ENCODE data around the gene FFAR1. TPM values are rescaled to one million over a fixed set of nuclear protein-coding genes. Genes with fewer than 3 reads are reported as not detected.

The FFAR1 gene
- total and polyA plus RNA-seq, 7 experiments from 2014 or later, result 0.10 to 1.3 (median 0.24) TPM; not detected in 4

DNA sequence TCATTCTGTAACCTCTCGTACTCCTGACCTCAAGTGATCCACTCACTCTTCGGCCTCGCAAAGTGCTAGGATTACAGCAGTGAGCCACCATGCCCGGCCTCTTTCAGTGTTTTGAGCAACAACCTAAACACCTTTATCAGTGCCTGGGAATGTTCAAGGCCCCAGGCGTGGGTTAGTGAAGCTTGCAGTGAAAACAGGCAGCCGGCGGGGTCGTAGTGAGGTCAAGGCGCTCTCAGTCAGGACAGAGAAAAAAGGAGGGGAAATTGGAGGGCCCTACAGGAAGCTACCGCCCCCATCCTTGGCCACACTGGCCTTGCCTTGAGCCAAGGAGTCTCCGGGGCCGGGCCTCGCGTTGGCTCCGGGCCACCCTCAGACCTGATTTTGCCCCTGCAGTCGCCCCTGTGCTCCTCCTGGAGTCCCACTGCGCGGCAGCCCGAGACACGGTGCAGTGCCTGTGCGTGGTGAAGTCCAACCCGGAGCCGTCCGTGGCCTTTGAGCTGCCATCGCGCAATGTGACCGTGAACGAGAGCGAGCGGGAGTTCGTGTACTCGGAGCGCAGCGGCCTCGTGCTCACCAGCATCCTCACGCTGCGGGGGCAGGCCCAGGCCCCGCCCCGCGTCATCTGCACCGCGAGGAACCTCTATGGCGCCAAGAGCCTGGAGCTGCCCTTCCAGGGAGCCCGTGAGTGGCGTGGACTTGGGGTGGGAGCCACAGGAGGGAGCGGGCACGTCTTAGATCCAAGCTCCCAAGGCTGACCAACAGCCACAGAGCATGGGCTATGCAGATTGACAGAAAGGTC, 38.0 kb upstream of the FFAR1 start:
- Histone ChIP-seq H3K27ac (ENCODE audit: low read depth, low read length) (no peak overlapping the region), H3K4me1 (ENCODE audit: control insufficient read depth in 2 of 2, insufficient read depth in 2 of 2, low read length in 2 of 2) (no peaks in the 10 kb centered on the region), H3K4me3 (ENCODE audit: low read length) (no peak overlapping the region), H3K27me3 (ENCODE audit: control insufficient read depth in 2 of 2, insufficient read depth in 2 of 2, low read length in 2 of 2) (no peaks in the 10 kb centered on the region), H3K9me3 (ENCODE audit: control insufficient read depth in 2 of 3, low read length in 3 of 3) (no peaks in the 10 kb centered on the region), H3K36me3 (ENCODE audit: control insufficient read depth in 2 of 3, insufficient read depth in 3 of 3, low read length in 3 of 3) (no peaks in the 10 kb centered on the region)
- no peak for DNase-seq
- Mint-ChIP-seq H3K27me3 (peaks cover 0 to 4% (median 0%) of the 10 kb centered on the region in 5 donors), H3K27ac (no peak overlapping the region), H3K4me1 (peaks cover 0 to 5% (median 0%) of the 10 kb centered on the region in 7 donors), H3K36me3 (no peaks in the 10 kb centered on the region), H3K9me3 (no peaks in the 10 kb centered on the region), H3K4me3 (no peak overlapping the region)
- no peak for ATAC-seq
- intact Hi-C loops (cut with micrococcal nuclease), result no loop called here
- CTCF ChIA-PET, result no interaction called here
- POLR2A ChIA-PET, result no interaction called here

GRCh38 chr19:35310331-35310730, 37.4 kb upstream of the FFAR1 start:
- POLR2A ChIA-PET, result no interaction called here
- no peak overlapping the region for H3K27ac Mint-ChIP-seq

DNA sequence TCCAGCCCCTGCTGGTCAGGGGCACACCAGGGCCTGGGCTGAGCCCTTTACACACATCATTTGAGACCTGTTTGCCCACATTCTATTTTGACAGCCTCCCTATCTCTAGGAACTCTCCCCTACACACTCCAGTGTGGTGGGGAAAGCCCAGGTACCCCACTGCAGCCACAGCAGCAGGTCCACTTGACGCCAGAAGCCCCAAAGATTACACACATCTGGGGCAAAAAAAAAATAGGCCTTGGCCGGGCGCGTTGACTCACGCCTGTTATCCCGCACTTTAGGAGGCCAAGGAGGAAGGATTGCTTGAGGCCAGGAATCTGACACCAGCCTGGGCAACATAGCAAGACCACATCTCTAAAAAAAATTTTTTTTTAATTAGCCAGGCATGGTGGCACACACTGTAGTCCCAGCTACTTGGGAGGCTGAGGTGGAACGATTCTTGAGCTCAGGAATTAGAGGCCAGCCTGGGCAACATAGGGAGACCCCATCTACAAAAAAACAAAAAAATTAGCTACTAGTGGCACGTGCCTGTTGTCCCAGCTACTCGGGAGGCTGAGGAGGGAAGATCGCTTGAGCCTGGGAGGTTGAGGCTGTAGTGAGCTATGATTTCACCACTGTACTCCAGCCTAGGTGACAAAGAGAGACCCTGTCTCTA, 36.8 kb upstream of the FFAR1 start:
- Histone ChIP-seq H3K4me1 (ENCODE audit: control insufficient read depth in 2 of 2, insufficient read depth in 2 of 2, low read length in 2 of 2) (no peaks in the 10 kb centered on the region), H3K27me3 (ENCODE audit: control insufficient read depth in 2 of 2, insufficient read depth in 2 of 2, low read length in 2 of 2) (no peaks in the 10 kb centered on the region), H3K36me3 (ENCODE audit: control insufficient read depth in 2 of 3, insufficient read depth in 3 of 3, low read length in 3 of 3) (no peaks in the 10 kb centered on the region), H3K27ac (ENCODE audit: low read depth, low read length) (no peak overlapping the region), H3K9me3 (ENCODE audit: control insufficient read depth in 2 of 3, low read length in 3 of 3) (no peaks in the 10 kb centered on the region), H3K4me3 (ENCODE audit: low read length) (no peak overlapping the region)
- ChIA-PET POLR2A (no interaction called here), CTCF (no interaction called here)
- Mint-ChIP-seq H3K27ac (no peak overlapping the region), H3K36me3 (no peaks in the 10 kb centered on the region), H3K4me3 (no peak overlapping the region), H3K4me1 (peaks cover 0 to 6% (median 0%) of the 10 kb centered on the region in 7 donors), H3K9me3 (no peaks in the 10 kb centered on the region), H3K27me3 (peaks cover 0 to 4% (median 0%) of the 10 kb centered on the region in 5 donors)
- DNase-seq (no peak), ATAC-seq (no peak)
- intact Hi-C loops (cut with micrococcal nuclease), result no loop called here

More at GRCh38 chr19:35310331-35310730, 37.4 kb upstream of the FFAR1 start:
- Mint-ChIP-seq H3K4me1 (peaks cover 0 to 6% (median 0%) of the 10 kb centered on the region in 7 donors), H3K27me3 (peaks cover 0 to 4% (median 0%) of the 10 kb centered on the region in 5 donors), H3K9me3 (no peaks in the 10 kb centered on the region), H3K4me3 (no peak overlapping the region), H3K36me3 (no peaks in the 10 kb centered on the region)
- H3K27ac ChIP-seq (ENCODE audit: low read depth, low read length), result no peak overlapping the region
- no peaks in the 10 kb centered on the region for H3K36me3 ChIP-seq (ENCODE audit: control insufficient read depth in 2 of 3, insufficient read depth in 3 of 3, low read length in 3 of 3)
- DNase-seq (no peak), ATAC-seq (no peak)
- no peaks in the 10 kb centered on the region for H3K27me3 ChIP-seq (ENCODE audit: control insufficient read depth in 2 of 2, insufficient read depth in 2 of 2, low read length in 2 of 2)
- no peaks in the 10 kb centered on the region for H3K9me3 ChIP-seq (ENCODE audit: control insufficient read depth in 2 of 3, low read length in 3 of 3)
- intact Hi-C loops (cut with micrococcal nuclease), result no loop called here
- H3K4me3 ChIP-seq (ENCODE audit: low read length), result no peak overlapping the region
- CTCF ChIA-PET, result no interaction called here
- no peaks in the 10 kb centered on the region for H3K4me1 ChIP-seq (ENCODE audit: control insufficient read depth in 2 of 2, insufficient read depth in 2 of 2, low read length in 2 of 2)

- ChIA-PET POLR2A (no interaction called here), CTCF (no interaction called here)
- Mint-ChIP-seq H3K4me3 (no peak overlapping the region), H3K27ac (no peak overlapping the region), H3K36me3 (no peaks in the 10 kb centered on the region), H3K9me3 (no peaks in the 10 kb centered on the region), H3K27me3 (peaks cover 0 to 4% (median 0%) of the 10 kb centered on the region in 5 donors), H3K4me1 (peaks cover 0 to 6% (median 0%) of the 10 kb centered on the region in 7 donors)
- H3K27ac ChIP-seq (ENCODE audit: low read depth, low read length), result no peak overlapping the region
- H3K27me3 ChIP-seq (ENCODE audit: control insufficient read depth in 2 of 2, insufficient read depth in 2 of 2, low read length in 2 of 2), result no peaks in the 10 kb centered on the region
- no peak overlapping the region for H3K4me3 ChIP-seq (ENCODE audit: low read length)
- ATAC-seq, result no peak
- DNase-seq, result no peak
- H3K4me1 ChIP-seq (ENCODE audit: control insufficient read depth in 2 of 2, insufficient read depth in 2 of 2, low read length in 2 of 2), result no peaks in the 10 kb centered on the region
- H3K36me3 ChIP-seq (ENCODE audit: control insufficient read depth in 2 of 3, insufficient read depth in 3 of 3, low read length in 3 of 3), result no peaks in the 10 kb centered on the region
- intact Hi-C loops (cut with micrococcal nuclease), result no loop called here
- H3K9me3 ChIP-seq (ENCODE audit: control insufficient read depth in 2 of 3, low read length in 3 of 3), result no peaks in the 10 kb centered on the region
Observed at GRCh38 chr19:35311901-35312665, 35.6 kb upstream of the FFAR1 start.

GRCh38 chr19:35313587-35313986, 34.1 kb upstream of the FFAR1 start:
- Histone ChIP-seq H3K4me3 (ENCODE audit: low read length) (no peak overlapping the region), H3K27me3 (ENCODE audit: control insufficient read depth in 2 of 2, insufficient read depth in 2 of 2, low read length in 2 of 2) (no peaks in the 10 kb centered on the region), H3K9me3 (ENCODE audit: control insufficient read depth in 2 of 3, low read length in 3 of 3) (no peaks in the 10 kb centered on the region), H3K27ac (ENCODE audit: low read depth, low read length) (no peak overlapping the region), H3K36me3 (ENCODE audit: control insufficient read depth in 2 of 3, insufficient read depth in 3 of 3, low read length in 3 of 3) (no peaks in the 10 kb centered on the region), H3K4me1 (ENCODE audit: control insufficient read depth in 2 of 2, insufficient read depth in 2 of 2, low read length in 2 of 2) (no peaks in the 10 kb centered on the region)
- H3K4me3 Mint-ChIP-seq, result no peak overlapping the region
- ChIA-PET CTCF (no interaction called here), POLR2A (no interaction called here)
- ATAC-seq, result no peak
- peaks cover 0 to 2% (median 0%) of the 10 kb centered on the region in 5 donors for H3K27me3 Mint-ChIP-seq
- H3K27ac Mint-ChIP-seq, result no peak overlapping the region
- intact Hi-C loops (cut with micrococcal nuclease), result no loop called here
- no peak for DNase-seq
- peaks cover 0 to 11% (median 5%) of the 10 kb centered on the region in 7 donors for H3K4me1 Mint-ChIP-seq
- no peaks in the 10 kb centered on the region for H3K9me3 Mint-ChIP-seq
- no peaks in the 10 kb centered on the region for H3K36me3 Mint-ChIP-seq

GRCh38 chr19:35314031-35314430, 33.7 kb upstream of the FFAR1 start:
- H3K4me1 ChIP-seq (ENCODE audit: control insufficient read depth in 2 of 2, insufficient read depth in 2 of 2, low read length in 2 of 2), result no peaks in the 10 kb centered on the region
- POLR2A ChIA-PET, result no interaction called here
- H3K4me1 Mint-ChIP-seq, result peaks cover 0 to 15% (median 7%) of the 10 kb centered on the region in 7 donors

More at GRCh38 chr19:35314031-35314430, 33.7 kb upstream of the FFAR1 start:
- H3K9me3 ChIP-seq (ENCODE audit: control insufficient read depth in 2 of 3, low read length in 3 of 3), result no peaks in the 10 kb centered on the region
- H3K27me3 Mint-ChIP-seq, result peaks cover 0 to 4% (median 0%) of the 10 kb centered on the region in 5 donors
- no peaks in the 10 kb centered on the region for H3K36me3 ChIP-seq (ENCODE audit: control insufficient read depth in 2 of 3, insufficient read depth in 3 of 3, low read length in 3 of 3)
- H3K4me3 Mint-ChIP-seq, result no peak overlapping the region
- DNase-seq (no peak), ATAC-seq (no peak)
- no peak overlapping the region for H3K27ac Mint-ChIP-seq
- CTCF ChIA-PET, result no interaction called here
- no peaks in the 10 kb centered on the region for H3K36me3 Mint-ChIP-seq
- H3K27ac ChIP-seq (ENCODE audit: low read depth, low read length), result no peak overlapping the region
- H3K4me3 ChIP-seq (ENCODE audit: low read length), result no peak overlapping the region
- intact Hi-C loops (cut with micrococcal nuclease), result no loop called here
- H3K9me3 Mint-ChIP-seq, result no peaks in the 10 kb centered on the region
- no peaks in the 10 kb centered on the region for H3K27me3 ChIP-seq (ENCODE audit: control insufficient read depth in 2 of 2, insufficient read depth in 2 of 2, low read length in 2 of 2)

Data from naive thymus-derived CD4-positive, alpha-beta T cell (primary cell).